IMR-90 (cell line): ENCODE measurements around the gene PLXNA4. TPM values are rescaled to one million over a fixed set of nuclear protein-coding genes. Genes with fewer than 3 reads are reported as not detected.

ENCODE experiments used
- ATAC-seq: fragments of 200-7000 bp; cut with Tn5 transposase; 2 replicates; pipeline ENCODE4 v1.9.1; 2020; ENCODE audit warnings: low read depth, mild to moderate bottlenecking, moderate library complexity
- BruUV-seq: library from RNA; stranded (reverse); fragments of 400-500 nt; replicated peaks from 2 replicates; lab custom pipeline; 2021; lab: Mats Ljungman, UMichigan
- CTCF ChIA-PET: fragments of 300-600 bp; formaldehyde crosslinking; extraction: SDS; loops from one replicate; lab custom pipeline; 2021; ENCODE audit warnings: antibody characterized with exemption; lab: Yijun Ruan, JAX
- POLR2A ChIA-PET: fragments of 300-600 bp; sonication (Branson Sonifier 250); formaldehyde crosslinking; loops from one replicate; lab custom pipeline; 2022; ENCODE audit warnings: antibody characterized with exemption; ENCODE audit not compliant: unreplicated experiment; lab: Charles Lee
- DNase-seq: peaks from one replicate; pipeline ENCODE4 v3.0.0; 2013
- H2AFZ ChIP-seq: replicated peaks from 2 replicates; pipeline ENCODE3; 2013; ENCODE audit warnings: low read length, mild to moderate bottlenecking; ENCODE audit not compliant: poor library complexity
- H2AK5ac ChIP-seq: 2 replicates; pipeline ENCODE4 v1.6.1; 2013; ENCODE audit warnings: low read depth, low read length, inconsistent platforms
- H2AK9ac ChIP-seq: replicated peaks from 2 replicates; pipeline ENCODE3; 2013; ENCODE audit warnings: mild to moderate bottlenecking, low read depth, low read length, moderate library complexity; ENCODE audit not compliant: poor library complexity
- H2BK120ac ChIP-seq: 2 replicates; pipeline ENCODE4 v1.6.1; 2013; ENCODE audit warnings: low read depth, low read length, inconsistent platforms
- H2BK15ac ChIP-seq: 3 replicates; pipeline ENCODE4 v1.6.1; 2013; ENCODE audit warnings: low read depth, low read length, inconsistent platforms
- H2BK20ac ChIP-seq: 2 replicates; pipeline ENCODE4 v1.6.1; 2013; ENCODE audit warnings: low read depth, mild to moderate bottlenecking, inconsistent platforms, low read length, moderate library complexity
- H2BK5ac ChIP-seq: 2 replicates; pipeline ENCODE4 v1.6.1; 2013; ENCODE audit warnings: mild to moderate bottlenecking, low read depth, low read length, inconsistent platforms; ENCODE audit not compliant: poor library complexity, severe bottlenecking
- H3K14ac ChIP-seq: replicated peaks from 2 replicates; pipeline ENCODE4 v1.6.1; 2013; ENCODE audit warnings: low read depth, low read length, inconsistent platforms
- H3K18ac ChIP-seq: 2 replicates; pipeline ENCODE4 v1.6.1; 2013; ENCODE audit warnings: low read depth, low read length, control low read depth
- H3K23ac ChIP-seq: 2 replicates; pipeline ENCODE4 v1.6.1; 2013; ENCODE audit warnings: low read depth, low read length, inconsistent platforms
- H3K27ac ChIP-seq: 2 replicates; pipeline ENCODE4 v1.5.1; 2013; ENCODE audit warnings: mild to moderate bottlenecking, control low read depth, low read length; ENCODE audit not compliant: insufficient read depth
- H3K27me3 ChIP-seq: 2 replicates; pipeline ENCODE4 v1.6.1; 2013; ENCODE audit warnings: low read length; ENCODE audit not compliant: control insufficient read depth, insufficient read depth
- H3K36me3 ChIP-seq: 2 replicates; pipeline ENCODE4 v1.6.1; 2013; ENCODE audit warnings: low read length, mixed read lengths; ENCODE audit not compliant: control insufficient read depth, insufficient read depth
- H3K4ac ChIP-seq: 2 replicates; pipeline ENCODE4 v1.6.1; 2013; ENCODE audit warnings: low read depth, low read length, inconsistent platforms
- H3K4me1 ChIP-seq: 2 replicates; pipeline ENCODE4 v1.6.1; 2013; ENCODE audit warnings: low read length, mixed read lengths; ENCODE audit not compliant: control insufficient read depth, insufficient read depth
- H3K4me2 ChIP-seq: 2 replicates; pipeline ENCODE4 v1.6.1; 2013; ENCODE audit warnings: low read depth, mild to moderate bottlenecking, control low read depth, low read length, moderate library complexity
- H3K4me3 ChIP-seq: 2 replicates; pipeline ENCODE4 v1.5.1; 2013; ENCODE audit warnings: low read depth, mild to moderate bottlenecking, control low read depth, low read length, moderate library complexity; ENCODE audit not compliant: insufficient read depth
- H3K56ac ChIP-seq: 2 replicates; pipeline ENCODE4 v1.6.1; 2013; ENCODE audit warnings: low read length, inconsistent platforms; ENCODE audit not compliant: insufficient read depth; ENCODE audit errors: extremely low read depth
- H3K79me1 ChIP-seq, 2 experiments: 2 replicates each; pipeline ENCODE4 v1.6.1; 2013; ENCODE audit warnings: low read length in 2 of 2, inconsistent platforms in 1 of 2, low read depth in 1 of 2
- H3K9ac ChIP-seq: 2 replicates; pipeline ENCODE4 v1.6.1; 2013; ENCODE audit warnings: low read depth, low read length, control low read depth
- H3K9me1 ChIP-seq: 2 replicates; pipeline ENCODE4 v1.6.1; 2013; ENCODE audit warnings: low read length, inconsistent platforms; ENCODE audit not compliant: insufficient read depth
- H3K9me3 ChIP-seq: 2 replicates; pipeline ENCODE4 v1.6.1; 2013; ENCODE audit warnings: low read length; ENCODE audit not compliant: control insufficient read depth, insufficient read depth
- H4K20me1 ChIP-seq: 2 replicates; pipeline ENCODE4 v1.6.1; 2013; ENCODE audit warnings: low read length, inconsistent platforms; ENCODE audit not compliant: insufficient read depth
- H4K5ac ChIP-seq: 2 replicates; pipeline ENCODE4 v1.6.1; 2013; ENCODE audit warnings: mild to moderate bottlenecking, low read depth, low read length, control low read depth
- H4K8ac ChIP-seq, 2 experiments: 2 replicates each; pipeline ENCODE4 v1.6.1; 2013; ENCODE audit warnings: low read depth in 2 of 2, low read length in 2 of 2, control low read depth in 1 of 2, inconsistent platforms in 1 of 2
- H4K91ac ChIP-seq: 2 replicates; pipeline ENCODE4 v1.6.1; 2013; ENCODE audit warnings: low read depth, low read length, inconsistent platforms; ENCODE audit not compliant: insufficient read depth
- BHLHE40 ChIP-seq: fragments of 150-350 bp; IDR thresholded peaks from 2 replicates; pipeline ENCODE4 v1.6.1; 2016; ENCODE audit warnings: mild to moderate bottlenecking, low read depth, low read length
- CEBPB ChIP-seq: IDR thresholded peaks from 2 replicates; pipeline ENCODE4 v1.6.1; 2012; ENCODE audit warnings: low read depth, low read length, improper control_type of control experiment
- CHD1 ChIP-seq: IDR thresholded peaks from 2 replicates; pipeline ENCODE4 v1.6.1; 2012; ENCODE audit warnings: low read depth, low read length, improper control_type of control experiment
- FOS ChIP-seq: fragments of 150-350 bp; IDR thresholded peaks from 2 replicates; pipeline ENCODE4 v1.6.1; 2016; ENCODE audit warnings: low read depth, low read length
- MAFK ChIP-seq: IDR thresholded peaks from 2 replicates; pipeline ENCODE4 v1.6.1; 2012; ENCODE audit warnings: low read depth, low read length, improper control_type of control experiment
- MAZ ChIP-seq: IDR thresholded peaks from 2 replicates; pipeline ENCODE4 v1.6.1; 2012; ENCODE audit warnings: low read depth, mild to moderate bottlenecking, low read length, improper control_type of control experiment, moderate library complexity, borderline replicate concordance
- MXI1 ChIP-seq: IDR thresholded peaks from 2 replicates; pipeline ENCODE4 v1.6.1; 2012; ENCODE audit warnings: low read depth, mild to moderate bottlenecking, low read length, moderate library complexity, borderline replicate concordance
- NFE2L2 ChIP-seq: fragments of 150-350 bp; IDR thresholded peaks from 2 replicates; pipeline ENCODE4 v1.6.1; 2016; ENCODE audit warnings: low read depth, mild to moderate bottlenecking, low read length
- POLR2A ChIP-seq: IDR thresholded peaks from 2 replicates; pipeline ENCODE4 v1.6.1; 2012; ENCODE audit warnings: mild to moderate bottlenecking, low read depth, low read length
- RAD21 ChIP-seq: IDR thresholded peaks from 2 replicates; pipeline ENCODE4 v1.6.1; 2012; ENCODE audit warnings: low read length, improper control_type of control experiment
- RCOR1 ChIP-seq: IDR thresholded peaks from 2 replicates; pipeline ENCODE4 v1.6.1; 2012; ENCODE audit warnings: mild to moderate bottlenecking, low read length, improper control_type of control experiment; ENCODE audit not compliant: insufficient replicate concordance
- RFX5 ChIP-seq: IDR thresholded peaks from 2 replicates; pipeline ENCODE4 v1.8.0; 2012; ENCODE audit warnings: low read depth, mild to moderate bottlenecking, low read length, moderate library complexity
- SMC3 ChIP-seq: fragments of 150-350 bp; IDR thresholded peaks from 2 replicates; pipeline ENCODE4 v1.6.1; 2016; ENCODE audit warnings: low read depth, mild to moderate bottlenecking, antibody characterized with exemption, low read length, moderate library complexity
- WGBS, 2 experiments: methylation state at CpG; one replicate each; pipeline versions ENCODE4 v1.1.5 to v1.1.7; 2013; ENCODE audit warnings: missing lambda C conversion rate in 2 of 2; ENCODE audit not compliant: insufficient read length in 1 of 2; ENCODE audit errors: extremely low coverage in 2 of 2; 5-methylcytosine and 5-hydroxymethylcytosine counted together
- dilution Hi-C: fragments of 300-500 bp; cut with HindIII; formaldehyde crosslinking; loops from one replicate; pipeline ENCODE4 v1.14.3; 2018; ENCODE audit warnings: low sequenced_read_pairs; ENCODE audit not compliant: unreplicated experiment
- in situ Hi-C: fragments of 300-500 bp; cut with MboI; formaldehyde crosslinking; loops from 3 replicates; pipeline ENCODE4 v1.14.3; 2019; ENCODE audit warnings: low sequenced_read_pairs, inconsistent platforms, mixed read lengths
- intact Hi-C: fragments of 100-400 bp; cut with micrococcal nuclease; formaldehyde crosslinking; loops from 2 replicates; pipeline ENCODE4 v1.10.0; 2022
- polyA plus RNA-seq, 3 experiments: library from polyadenylated mRNA; depleted of rRNA; stranded (reverse); fragments of >200 nt; gene quantifications; 2 replicates each; pipeline ENCODE4 v1.2.3, GENCODE V29; 2012; ENCODE audit warnings: low replicate concordance in 1 of 3
- total RNA-seq: library from RNA; depleted of rRNA; stranded (reverse); fragments of >200 nt; gene quantifications from 2 replicates; pipeline ENCODE4 v1.2.3, GENCODE V29; 2012
- TF ChIP-seq, protein P1 (sequence below): fragments of 150-350 bp; IDR thresholded peaks from 2 replicates; pipeline ENCODE4 v1.6.1; 2016; ENCODE audit warnings: low read depth, mild to moderate bottlenecking, low read length, moderate library complexity, borderline replicate concordance
- TF ChIP-seq, protein P2 (sequence below): conservative IDR thresholded peaks from 2 replicates; pipeline ENCODE4 v1.5.1; 2012; ENCODE audit warnings: mild to moderate bottlenecking, low read depth, low read length, improper control_type of control experiment
- TF ChIP-seq, protein P3 (sequence below): fragments of 150-350 bp; IDR thresholded peaks from 2 replicates; pipeline ENCODE4 v1.6.1; 2017; ENCODE audit warnings: mild to moderate bottlenecking, antibody characterized with exemption, low read length, low read depth

PLXNA4 gene
- total and polyA plus RNA-seq, 2 of the 4 experiments (the other 2 are of a cell fraction) = under 0.01 TPM

DNA sequence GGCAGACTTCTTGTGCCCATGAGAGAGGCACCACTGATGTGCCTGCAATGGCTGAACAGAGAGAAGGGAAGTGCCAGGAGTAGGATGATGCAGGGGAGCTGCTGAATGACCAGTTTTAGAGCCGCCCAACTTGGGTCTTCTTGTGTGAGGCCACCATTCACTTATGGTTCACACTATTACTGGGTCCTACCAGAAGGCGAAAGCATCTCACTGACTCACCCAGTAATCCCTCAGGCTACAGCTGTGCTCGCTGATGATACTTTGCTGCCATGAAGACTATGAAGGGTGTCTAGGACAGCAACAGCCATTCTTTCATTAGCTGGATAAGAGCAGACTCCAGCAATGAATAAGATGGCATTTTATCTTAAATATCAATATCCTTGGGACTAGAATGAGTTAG lies 47.6 kb downstream of the PLXNA4 start:
- Histone ChIP-seq H3K79me1 (no peaks in the 10 kb centered on the region), H3K4me2 (no peak overlapping the region), H2AK5ac (no peak overlapping the region), H3K18ac (no peak overlapping the region), H2BK5ac (no peak overlapping the region), H3K4me3 (no peak overlapping the region), H4K20me1 (no peaks in the 10 kb centered on the region), H2AFZ (no peak overlapping the region), H3K4ac (no peak overlapping the region), H3K36me3 (no peaks in the 10 kb centered on the region), H3K9ac (no peak overlapping the region), H4K91ac (no peak overlapping the region), H2BK15ac (no peak overlapping the region), H2BK120ac (no peak overlapping the region), H3K9me3 (no peaks in the 10 kb centered on the region), H2BK20ac (no peak overlapping the region), H3K27ac (no peak overlapping the region), H3K56ac (no peak overlapping the region), H4K5ac (no peak overlapping the region), H2AK9ac (no peak overlapping the region), H3K23ac (no peak overlapping the region), H3K9me1 (no peaks in the 10 kb centered on the region), H3K14ac (no peak overlapping the region), H4K8ac (no peak overlapping the region), H3K27me3 (no peaks in the 10 kb centered on the region), H3K4me1 (no peaks in the 10 kb centered on the region)
- in situ Hi-C loops = no loop called here
- ChIA-PET CTCF (no interaction called here), POLR2A (no interaction called here)
- no peak for TF ChIP-seq NFE2L2
- TF ChIP-seq, protein P1, sequence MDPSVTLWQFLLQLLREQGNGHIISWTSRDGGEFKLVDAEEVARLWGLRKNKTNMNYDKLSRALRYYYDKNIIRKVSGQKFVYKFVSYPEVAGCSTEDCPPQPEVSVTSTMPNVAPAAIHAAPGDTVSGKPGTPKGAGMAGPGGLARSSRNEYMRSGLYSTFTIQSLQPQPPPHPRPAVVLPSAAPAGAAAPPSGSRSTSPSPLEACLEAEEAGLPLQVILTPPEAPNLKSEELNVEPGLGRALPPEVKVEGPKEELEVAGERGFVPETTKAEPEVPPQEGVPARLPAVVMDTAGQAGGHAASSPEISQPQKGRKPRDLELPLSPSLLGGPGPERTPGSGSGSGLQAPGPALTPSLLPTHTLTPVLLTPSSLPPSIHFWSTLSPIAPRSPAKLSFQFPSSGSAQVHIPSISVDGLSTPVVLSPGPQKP = no peak
- no peak for TF ChIP-seq RCOR1
- TF ChIP-seq, protein P2, sequence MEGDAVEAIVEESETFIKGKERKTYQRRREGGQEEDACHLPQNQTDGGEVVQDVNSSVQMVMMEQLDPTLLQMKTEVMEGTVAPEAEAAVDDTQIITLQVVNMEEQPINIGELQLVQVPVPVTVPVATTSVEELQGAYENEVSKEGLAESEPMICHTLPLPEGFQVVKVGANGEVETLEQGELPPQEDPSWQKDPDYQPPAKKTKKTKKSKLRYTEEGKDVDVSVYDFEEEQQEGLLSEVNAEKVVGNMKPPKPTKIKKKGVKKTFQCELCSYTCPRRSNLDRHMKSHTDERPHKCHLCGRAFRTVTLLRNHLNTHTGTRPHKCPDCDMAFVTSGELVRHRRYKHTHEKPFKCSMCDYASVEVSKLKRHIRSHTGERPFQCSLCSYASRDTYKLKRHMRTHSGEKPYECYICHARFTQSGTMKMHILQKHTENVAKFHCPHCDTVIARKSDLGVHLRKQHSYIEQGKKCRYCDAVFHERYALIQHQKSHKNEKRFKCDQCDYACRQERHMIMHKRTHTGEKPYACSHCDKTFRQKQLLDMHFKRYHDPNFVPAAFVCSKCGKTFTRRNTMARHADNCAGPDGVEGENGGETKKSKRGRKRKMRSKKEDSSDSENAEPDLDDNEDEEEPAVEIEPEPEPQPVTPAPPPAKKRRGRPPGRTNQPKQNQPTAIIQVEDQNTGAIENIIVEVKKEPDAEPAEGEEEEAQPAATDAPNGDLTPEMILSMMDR = no peak
- no peak for TF ChIP-seq RAD21
- TF ChIP-seq RFX5 = no peak
- no peak for TF ChIP-seq MAFK
- no peak for TF ChIP-seq FOS
- TF ChIP-seq MXI1 = no peak
- TF ChIP-seq MAZ = no peak
- TF ChIP-seq SMC3 = no peak
- no peak for TF ChIP-seq CEBPB
- no peak for TF ChIP-seq POLR2A
- TF ChIP-seq, protein P3, sequence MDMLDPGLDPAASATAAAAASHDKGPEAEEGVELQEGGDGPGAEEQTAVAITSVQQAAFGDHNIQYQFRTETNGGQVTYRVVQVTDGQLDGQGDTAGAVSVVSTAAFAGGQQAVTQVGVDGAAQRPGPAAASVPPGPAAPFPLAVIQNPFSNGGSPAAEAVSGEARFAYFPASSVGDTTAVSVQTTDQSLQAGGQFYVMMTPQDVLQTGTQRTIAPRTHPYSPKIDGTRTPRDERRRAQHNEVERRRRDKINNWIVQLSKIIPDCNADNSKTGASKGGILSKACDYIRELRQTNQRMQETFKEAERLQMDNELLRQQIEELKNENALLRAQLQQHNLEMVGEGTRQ = no peak
- no peak for TF ChIP-seq BHLHE40
- no peak for TF ChIP-seq CHD1
- dilution Hi-C loops = no loop called here
- no TSS peak for BruUV-seq
- DNase-seq = no peak
- intact Hi-C loops = no loop called here
- ATAC-seq = no peak
- 33% methylated on average over 1 of the region's 3 CpGs; no CpG with 5 or more reads in 1 of the 2 experiments for WGBS, 2 experiments
